Esophagus squamous epithelium (tissue), 5 donors: ENCODE data around the gene RASSF3. TPM values are rescaled to one million over a fixed set of nuclear protein-coding genes. Genes with fewer than 3 reads are reported as not detected.
A peak's percentile ranks its signal among the peaks of the same experiment; 100 is the strongest.

Source experiments
- DNase-seq: peaks from one replicate; lab custom pipeline; 2025; lab: John Stamatoyannopoulos, UW
- H3K27ac ChIP-seq, 4 donors: fragments of 200-600 bp; sonication (generic); one replicate each; pipeline ENCODE4 v1.5.1; 2016 to 2019; ENCODE audit warnings: mild to moderate bottlenecking in 1 of 4
- H3K27me3 ChIP-seq, 4 donors: fragments of 200-600 bp; sonication (generic); 1 replicate in 3 of 4; 2 replicates in 1 of 4; pipeline versions ENCODE4 v1.5.1 to v1.6.0; 2017 to 2021; ENCODE audit warnings: antibody characterized with exemption in 1 of 4
- H3K36me3 ChIP-seq, 3 donors: fragments of 200-600 bp; sonication (generic); one replicate each; pipeline ENCODE4 v1.5.1; 2016 to 2019
- H3K4me1 ChIP-seq, 3 donors: fragments of 200-600 bp; sonication (generic); one replicate each; pipeline ENCODE4 v1.5.1; 2017 to 2019
- H3K4me3 ChIP-seq, 4 donors: fragments of 200-600 bp; sonication (generic); 1 replicate in 3 of 4; 2 replicates in 1 of 4; pipeline ENCODE4 v1.5.1; 2016 to 2019; ENCODE audit warnings: mild to moderate bottlenecking in 2 of 4, moderate library complexity in 1 of 4
- H3K9me3 ChIP-seq, 3 donors: fragments of 200-600 bp; sonication (generic); one replicate each; pipeline ENCODE4 v1.5.1; 2016 to 2019
- CTCF ChIP-seq, 6 experiments: fragments of 450-650 bp in 4 of 6; fragments of 200-600 bp in 2 of 6; sonication (generic) in 2 of 6; IDR thresholded peaks; one replicate each; pipeline ENCODE4 v1.5.1; 2016 to 2019; ENCODE audit warnings: antibody characterized with exemption in 6 of 6, mild to moderate bottlenecking in 4 of 6, moderate library complexity in 4 of 6
- POLR2A ChIP-seq, 4 donors: fragments of 450-650 bp; IDR thresholded peaks; one replicate each; pipeline ENCODE4 v1.6.1; 2017; ENCODE audit warnings: antibody characterized with exemption in 4 of 4, mild to moderate bottlenecking in 4 of 4, moderate library complexity in 3 of 4
- WGBS, 2 donors: methylation state at CpG; one replicate each; pipeline ENCODE4 v1.1.5; 2018; 5-methylcytosine and 5-hydroxymethylcytosine counted together
- intact Hi-C: fragments of 100-400 bp; cut with DNase I; formaldehyde crosslinking; loops from one replicate; pipeline ENCODE4 v1.15.0; 2022
- total RNA-seq, 4 donors: library from RNA; depleted of rRNA; stranded (reverse); fragments of >200 nt; gene quantifications; one replicate each; pipeline ENCODE4 v1.1.0, GENCODE V29; 2016
- donor health status: DM: yes; HTN: yes; CAD: no.

The RASSF3 gene
- total RNA-seq, 4 donors from 2014 or later, result 10.4 to 44.4 (median 15.5) TPM

GRCh38 chr12:64674367-64674922 is 64.2 kb downstream of the RASSF3 start:
- Histone ChIP-seq H3K27me3 (no peaks in the 10 kb centered on the region), H3K9me3 (no peaks in the 10 kb centered on the region), H3K4me3 (no peak overlapping the region), H3K4me1 (peaks cover 14 to 98% (median 55%) of the 10 kb centered on the region in 3 donors), H3K36me3 (no peaks in the 10 kb centered on the region), H3K27ac (peak overlapping the region; percentile 11 to 88 (median 74))
- WGBS, 2 donors, result 82 to 85% methylated on average over 10 of the region's 10 CpGs
- intact Hi-C loops, result no loop called here
- no peak for DNase-seq
- TF ChIP-seq POLR2A (IDR thresholded peaks at IDR 0.05), result no peak
- no peak for TF ChIP-seq CTCF (IDR thresholded peaks at IDR 0.05)

GRCh38 chr12:64675795-64676194 is 65.5 kb downstream of the RASSF3 start:
- no peak for DNase-seq
- intact Hi-C loops, result no loop called here
- H3K4me3 ChIP-seq, result no peak overlapping the region
- H3K36me3 ChIP-seq, result no peaks in the 10 kb centered on the region
- H3K9me3 ChIP-seq, result no peaks in the 10 kb centered on the region
- H3K27ac ChIP-seq, result peak overlapping the region; percentile 25 to 88 (median 76)
- 49 to 53% methylated on average over 3 of the region's 3 CpGs for WGBS, 2 donors
- no peaks in the 10 kb centered on the region for H3K27me3 ChIP-seq
- peaks cover 16 to 98% (median 52%) of the 10 kb centered on the region in 3 donors for H3K4me1 ChIP-seq
- TF ChIP-seq CTCF (IDR thresholded peaks at IDR 0.05), result no peak
- TF ChIP-seq POLR2A (IDR thresholded peaks at IDR 0.05), result no peak

- WGBS, 2 donors, result 79 to 95% methylated on average over 2 of the region's 2 CpGs
- H3K4me3 ChIP-seq, result no peak overlapping the region
- H3K27ac ChIP-seq, result peak overlapping the region in 3 of 4 donors; percentile 35 to 88 (median 88)
- H3K36me3 ChIP-seq, result no peaks in the 10 kb centered on the region
- DNase-seq, result no peak
- intact Hi-C loops, result no loop called here
- no peaks in the 10 kb centered on the region for H3K9me3 ChIP-seq
- H3K27me3 ChIP-seq, result no peaks in the 10 kb centered on the region
- H3K4me1 ChIP-seq, result peaks cover 5 to 98% (median 49%) of the 10 kb centered on the region in 3 donors
- no peak for TF ChIP-seq POLR2A (IDR thresholded peaks at IDR 0.05)
- TF ChIP-seq CTCF (IDR thresholded peaks at IDR 0.05), result no peak
These were observed 68.0 kb downstream of the RASSF3 start for GRCh38 chr12:64678248-64678647.

GRCh38 chr12:64678835-64679234 is 68.5 kb downstream of the RASSF3 start:
- TF ChIP-seq POLR2A (IDR thresholded peaks at IDR 0.05), result no peak
- no peak for TF ChIP-seq CTCF (IDR thresholded peaks at IDR 0.05)
- no peaks in the 10 kb centered on the region for H3K36me3 ChIP-seq
- peak overlapping the region in 1 of 4 donors; percentile 42 for H3K4me3 ChIP-seq
- H3K27me3 ChIP-seq, result no peaks in the 10 kb centered on the region
- 65 to 75% methylated on average over 5 of the region's 5 CpGs for WGBS, 2 donors
- no peak for DNase-seq
- intact Hi-C loops, result no loop called here
- H3K9me3 ChIP-seq, result no peaks in the 10 kb centered on the region
- peak overlapping the region; percentile 59 to 89 (median 88) for H3K27ac ChIP-seq
- H3K4me1 ChIP-seq, result peaks cover 5 to 97% (median 51%) of the 10 kb centered on the region in 3 donors

- H3K27ac ChIP-seq, result peak overlapping the region; percentile 59 to 89 (median 88)
- H3K36me3 ChIP-seq, result no peaks in the 10 kb centered on the region
- WGBS, 2 donors, result 16 to 19% methylated on average over 8 of the region's 9 CpGs
- H3K4me1 ChIP-seq, result peaks cover 5 to 90% (median 51%) of the 10 kb centered on the region in 3 donors
- no peaks in the 10 kb centered on the region for H3K9me3 ChIP-seq
- H3K4me3 ChIP-seq, result peak overlapping the region in 3 of 4 donors; percentile 15 to 42 (median 25)
- intact Hi-C loops, result no loop called here
- no peaks in the 10 kb centered on the region for H3K27me3 ChIP-seq
- TF ChIP-seq CTCF (IDR thresholded peaks at IDR 0.05), result no peak
- no peak for TF ChIP-seq POLR2A (IDR thresholded peaks at IDR 0.05)
- peak; percentile 26 for DNase-seq
These were observed 69.2 kb downstream of the RASSF3 start for GRCh38 chr12:64679487-64680001.
